Measurements from ENCODE around the gene TAOK1.

The TAOK1 gene

GRCh38 chr17:29560316-29560715, 170.2 kb downstream of the TAOK1 start:
- no peak for TF ChIP-seq YY1 (IDR thresholded peaks at IDR 0.05; ENCODE audit: low read depth)
- TF ChIP-seq EGR1 (IDR thresholded peaks at IDR 0.05), result no peak
- TF ChIP-seq TCF12 (IDR thresholded peaks at IDR 0.05; ENCODE audit: low read depth), result no peak
- no peak for TF ChIP-seq REST (IDR thresholded peaks at IDR 0.05; ENCODE audit: low read depth)
- TF ChIP-seq MAX (IDR thresholded peaks at IDR 0.05), result no peak
- TF ChIP-seq EP300 (IDR thresholded peaks at IDR 0.05; ENCODE audit: borderline replicate concordance), result no peak
- TF ChIP-seq RAD21 (IDR thresholded peaks at IDR 0.05; ENCODE audit: low read depth), result no peak
- TF ChIP-seq USF1 (IDR thresholded peaks at IDR 0.05), result no peak
- no peak for TF ChIP-seq NFIC (IDR thresholded peaks at IDR 0.05)
- no peak for TF ChIP-seq CREB1 (IDR thresholded peaks at IDR 0.05; ENCODE audit: low read depth)
- no peak for TF ChIP-seq TEAD4 (IDR thresholded peaks at IDR 0.05)
- no peak for TF ChIP-seq ZBTB7A (IDR thresholded peaks at IDR 0.05; ENCODE audit: low read depth)
- TF ChIP-seq FOXM1 (IDR thresholded peaks at IDR 0.05; ENCODE audit: borderline replicate concordance, low read depth), result no peak
- no peak for TF ChIP-seq CEBPB (IDR thresholded peaks at IDR 0.05)
- no peak for TF ChIP-seq TAF1 (IDR thresholded peaks at IDR 0.05; ENCODE audit: low read depth)

DNA sequence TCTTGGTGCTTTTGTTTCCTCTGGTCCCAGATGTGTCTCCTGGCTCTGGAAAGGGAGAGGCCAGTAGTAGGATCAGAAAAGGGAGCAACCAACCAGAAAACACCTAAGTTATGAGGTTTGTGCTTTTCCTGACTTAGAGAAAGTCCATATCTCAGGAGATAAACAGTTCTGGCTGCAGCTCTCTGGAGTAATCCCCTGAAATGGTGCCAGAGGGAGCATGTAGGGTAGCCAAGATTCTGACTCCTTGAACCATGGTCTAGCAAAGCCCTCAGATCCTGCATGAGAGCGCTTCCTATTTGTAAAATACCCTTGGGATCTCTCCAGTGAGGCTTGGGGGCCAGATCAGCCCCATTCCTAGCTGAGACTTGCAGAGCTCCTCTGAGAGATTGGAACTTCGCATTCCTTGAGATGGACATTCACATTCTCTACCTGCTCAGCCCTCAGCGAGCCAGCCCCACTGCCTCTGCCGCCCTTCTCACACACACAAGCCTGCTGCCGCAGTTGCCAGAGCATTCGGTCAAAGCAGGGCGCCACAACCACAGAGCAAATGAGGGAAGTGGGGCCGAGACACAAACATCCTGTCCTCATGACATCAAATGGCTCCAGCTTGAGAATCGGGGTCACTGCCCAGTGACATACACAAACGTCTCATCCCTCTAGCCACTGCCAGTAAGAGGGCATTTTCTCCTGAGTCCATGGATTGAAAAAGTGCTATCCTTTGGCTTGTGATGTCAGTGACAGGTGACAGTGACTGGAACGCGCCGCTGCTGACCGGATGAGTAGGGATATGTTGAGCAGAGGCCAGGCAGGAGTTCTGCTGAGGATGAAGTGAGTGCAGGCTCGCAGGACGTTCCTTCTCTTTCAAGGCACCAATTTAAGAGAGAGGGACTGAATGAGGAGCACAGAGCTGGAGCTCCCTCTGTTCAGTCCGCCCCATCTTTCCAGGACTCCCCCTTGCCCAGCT, 171.7 kb downstream of the TAOK1 start:
- no peak for TF ChIP-seq REST (IDR thresholded peaks at IDR 0.05; ENCODE audit: low read depth)
- no peak for TF ChIP-seq MAX (IDR thresholded peaks at IDR 0.05)
- TF ChIP-seq TCF12 (IDR thresholded peaks at IDR 0.05; ENCODE audit: low read depth), result no peak
- no peak for TF ChIP-seq RAD21 (IDR thresholded peaks at IDR 0.05; ENCODE audit: low read depth)
- no peak for TF ChIP-seq YY1 (IDR thresholded peaks at IDR 0.05; ENCODE audit: low read depth)
- TF ChIP-seq USF1 (IDR thresholded peaks at IDR 0.05), result no peak
- no peak for TF ChIP-seq EGR1 (IDR thresholded peaks at IDR 0.05)
- TF ChIP-seq NFIC (IDR thresholded peaks at IDR 0.05), result no peak
- TF ChIP-seq ZBTB7A (IDR thresholded peaks at IDR 0.05; ENCODE audit: low read depth), result no peak
- TF ChIP-seq CEBPB (IDR thresholded peaks at IDR 0.05), result no peak

DNA sequence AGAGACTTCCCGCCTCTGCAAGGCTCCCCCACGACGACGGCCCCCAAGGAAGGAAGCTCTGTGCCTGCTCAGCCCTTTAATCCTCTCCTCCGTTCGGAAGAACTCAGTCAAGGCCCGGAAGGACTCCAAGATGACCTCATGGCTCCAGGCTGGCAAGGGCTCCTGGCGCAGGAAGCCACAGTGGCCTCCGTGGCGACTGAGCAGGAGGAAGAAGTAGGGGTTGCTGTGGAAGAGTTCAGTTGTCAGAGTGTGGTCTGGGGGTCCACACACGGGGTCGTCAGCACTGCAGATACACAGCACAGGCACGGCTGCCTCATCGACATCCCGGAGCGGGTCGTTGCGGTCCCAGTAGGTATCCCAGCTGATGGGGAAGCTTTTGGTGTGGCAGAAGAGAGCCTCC, 172.5 kb downstream of the TAOK1 start:
- TF ChIP-seq REST (IDR thresholded peaks at IDR 0.05; ENCODE audit: low read depth) (no peak), TAF1 (IDR thresholded peaks at IDR 0.05; ENCODE audit: low read depth) (no peak), EP300 (IDR thresholded peaks at IDR 0.05; ENCODE audit: borderline replicate concordance) (no peak), NFIC (IDR thresholded peaks at IDR 0.05) (no peak), FOXM1 (IDR thresholded peaks at IDR 0.05; ENCODE audit: borderline replicate concordance, low read depth) (no peak), CREB1 (IDR thresholded peaks at IDR 0.05; ENCODE audit: low read depth) (no peak), ZBTB7A (IDR thresholded peaks at IDR 0.05; ENCODE audit: low read depth) (no peak), MAX (IDR thresholded peaks at IDR 0.05) (no peak), TCF12 (IDR thresholded peaks at IDR 0.05; ENCODE audit: low read depth) (no peak), EGR1 (IDR thresholded peaks at IDR 0.05) (no peak), TEAD4 (IDR thresholded peaks at IDR 0.05) (no peak), YY1 (IDR thresholded peaks at IDR 0.05; ENCODE audit: low read depth) (no peak)

DNA sequence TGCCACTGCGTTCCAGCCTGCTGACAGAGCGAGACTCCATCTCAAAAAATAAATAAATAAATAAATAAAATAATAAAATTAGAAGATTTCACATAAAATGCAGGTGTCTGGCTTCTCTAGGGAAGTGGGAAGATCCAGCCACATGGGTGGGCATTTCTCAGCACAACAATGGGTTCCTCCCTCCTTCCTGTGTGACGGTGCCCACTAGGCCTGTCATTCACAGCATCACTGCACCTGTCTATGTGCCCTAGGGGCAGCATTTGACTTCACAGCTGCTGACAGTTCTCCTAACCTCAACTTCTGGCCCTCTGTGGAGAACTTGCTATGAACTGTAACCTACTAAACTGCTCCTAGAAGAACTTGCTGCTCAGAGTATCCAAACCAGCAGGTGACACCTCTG, 173.7 kb downstream of the TAOK1 start:
- TF ChIP-seq MAX (IDR thresholded peaks at IDR 0.05) (no peak), RAD21 (IDR thresholded peaks at IDR 0.05; ENCODE audit: low read depth) (no peak), CREB1 (IDR thresholded peaks at IDR 0.05; ENCODE audit: low read depth) (no peak), EGR1 (IDR thresholded peaks at IDR 0.05) (no peak), USF1 (IDR thresholded peaks at IDR 0.05) (no peak), ZBTB7A (IDR thresholded peaks at IDR 0.05; ENCODE audit: low read depth) (no peak), FOXM1 (IDR thresholded peaks at IDR 0.05; ENCODE audit: borderline replicate concordance, low read depth) (no peak), NFIC (IDR thresholded peaks at IDR 0.05) (no peak), CEBPB (IDR thresholded peaks at IDR 0.05) (no peak), TEAD4 (IDR thresholded peaks at IDR 0.05) (no peak)
